Activated CD4-positive, alpha-beta T cell treated with anti-CD3 and anti-CD28 coated beads, Interleukin-2, amount 10 ng/mL, durations not matched to agents 24 days and 14 days (primary cell): ENCODE results near the gene SLX4IP. TPM values are rescaled to one million over a fixed set of nuclear protein-coding genes. Genes with fewer than 3 reads are reported as not detected.

Source experiments
- DNase-seq: peaks from one replicate; pipeline ENCODE4 v3.0.0; 2022
- H3K27ac Mint-ChIP-seq: one replicate; pipeline ENCODE4 v1.8.0; 2022; ENCODE audit warnings: mild to moderate bottlenecking, mixed read lengths
- H3K27me3 Mint-ChIP-seq: one replicate; pipeline ENCODE4 v1.8.0; 2022; ENCODE audit warnings: mixed read lengths
- H3K36me3 Mint-ChIP-seq: one replicate; pipeline ENCODE4 v1.8.0; 2022; ENCODE audit warnings: low read depth, mild to moderate bottlenecking, mixed read lengths
- H3K4me1 Mint-ChIP-seq: one replicate; pipeline ENCODE4 v1.8.0; 2021; ENCODE audit warnings: mixed read lengths
- H3K4me3 Mint-ChIP-seq: one replicate; pipeline ENCODE4 v1.8.0; 2022; ENCODE audit warnings: mild to moderate bottlenecking, moderate library complexity, mixed read lengths
- H3K9me3 Mint-ChIP-seq: one replicate; pipeline ENCODE4 v1.8.0; 2021; ENCODE audit warnings: mixed read lengths
- intact Hi-C: fragments of 100-400 bp; cut with micrococcal nuclease; formaldehyde crosslinking; loops from one replicate; pipeline ENCODE4 v1.15.1; 2023
- total RNA-seq: library from RNA; stranded (reverse); gene quantifications from 2 replicates; pipeline ENCODE4 v1.2.3, GENCODE V29; 2022

SLX4IP gene
- total RNA-seq, 1 donor from 2014 or later = 6.6 TPM

- H3K4me1 Mint-ChIP-seq = peaks cover 38% of the 10 kb centered on the region
- intact Hi-C loops = loop anchor here (5.0 kb wide), 2 partner anchors 36 to 161 kb away; no protein-coding TSS in a partner anchor
- DNase-seq = no peak
- no peak overlapping the region for H3K4me3 Mint-ChIP-seq
- no peaks in the 10 kb centered on the region for H3K9me3 Mint-ChIP-seq
- peaks cover 3% of the 10 kb centered on the region for H3K27me3 Mint-ChIP-seq
- H3K27ac Mint-ChIP-seq = no peak overlapping the region
- H3K36me3 Mint-ChIP-seq = peaks cover 4% of the 10 kb centered on the region
Observed at GRCh38 chr20:10513061-10513460, 78.0 kb downstream of the SLX4IP start.

- intact Hi-C loops = loop anchor here (1.0 to 5.0 kb wide), 3 partner anchors 37 to 162 kb away; no protein-coding TSS in a partner anchor
- H3K9me3 Mint-ChIP-seq = no peaks in the 10 kb centered on the region
- H3K27me3 Mint-ChIP-seq = peaks cover 3% of the 10 kb centered on the region
- no peak overlapping the region for H3K27ac Mint-ChIP-seq
- DNase-seq = no peak
- peaks cover 4% of the 10 kb centered on the region for H3K36me3 Mint-ChIP-seq
- no peak overlapping the region for H3K4me3 Mint-ChIP-seq
- peaks cover 34% of the 10 kb centered on the region for H3K4me1 Mint-ChIP-seq
Observed at GRCh38 chr20:10513931-10514575, 78.9 kb downstream of the SLX4IP start.

- Mint-ChIP-seq H3K4me3 (no peak overlapping the region), H3K36me3 (peaks cover 4% of the 10 kb centered on the region), H3K27ac (no peak overlapping the region), H3K4me1 (peaks cover 50% of the 10 kb centered on the region), H3K9me3 (peaks cover 3% of the 10 kb centered on the region), H3K27me3 (peaks cover 3% of the 10 kb centered on the region)
- no peak for DNase-seq
- intact Hi-C loops = no loop called here
Observed at GRCh38 chr20:10516529-10516928, 81.4 kb downstream of the SLX4IP start.

GRCh38 chr20:10519361-10520046 is 84.4 kb downstream of the SLX4IP start:
- Mint-ChIP-seq H3K4me1 (peaks cover 32% of the 10 kb centered on the region), H3K36me3 (peaks cover 4% of the 10 kb centered on the region), H3K9me3 (peaks cover 3% of the 10 kb centered on the region), H3K27ac (peak overlapping the region; percentile 77), H3K27me3 (peaks cover 3% of the 10 kb centered on the region), H3K4me3 (no peak overlapping the region)
- intact Hi-C loops = loop anchor here (1.0 to 2.0 kb wide), 4 partner anchors 8 to 73 kb away; no protein-coding TSS in a partner anchor
- DNase-seq = peak; percentile 71

- H3K27me3 Mint-ChIP-seq = no peaks in the 10 kb centered on the region
- peaks cover 3% of the 10 kb centered on the region for H3K9me3 Mint-ChIP-seq
- peaks cover 29% of the 10 kb centered on the region for H3K4me1 Mint-ChIP-seq
- H3K27ac Mint-ChIP-seq = peak overlapping the region; percentile 78
- DNase-seq = no peak
- intact Hi-C loops = loop anchor here (2.0 kb wide), 1 partner anchor 32 kb away; no protein-coding TSS in a partner anchor
- H3K4me3 Mint-ChIP-seq = no peak overlapping the region
- peaks cover 2% of the 10 kb centered on the region for H3K36me3 Mint-ChIP-seq
Observed at GRCh38 chr20:10520528-10520927, 85.4 kb downstream of the SLX4IP start.

- peak overlapping the region; percentile 72 for H3K27ac Mint-ChIP-seq
- H3K27me3 Mint-ChIP-seq = no peaks in the 10 kb centered on the region
- peaks cover 3% of the 10 kb centered on the region for H3K9me3 Mint-ChIP-seq
- H3K4me1 Mint-ChIP-seq = peaks cover 25% of the 10 kb centered on the region
- peak overlapping the region; percentile 3 for H3K4me3 Mint-ChIP-seq
- DNase-seq = no peak
- peaks cover 2% of the 10 kb centered on the region for H3K36me3 Mint-ChIP-seq
- intact Hi-C loops = loop anchor here (2.0 kb wide), 1 partner anchor 32 kb away; no protein-coding TSS in a partner anchor
Observed at GRCh38 chr20:10521068-10521831, 86.1 kb downstream of the SLX4IP start.

GRCh38 chr20:10521836-10522235 is 86.7 kb downstream of the SLX4IP start:
- peaks cover 3% of the 10 kb centered on the region for H3K9me3 Mint-ChIP-seq

GRCh38 chr20:10522328-10522727 is 87.2 kb downstream of the SLX4IP start:
- no peak for DNase-seq
- intact Hi-C loops = no loop called here
- Mint-ChIP-seq H3K27ac (no peak overlapping the region), H3K4me3 (no peak overlapping the region), H3K27me3 (no peaks in the 10 kb centered on the region), H3K4me1 (peaks cover 25% of the 10 kb centered on the region), H3K36me3 (no peaks in the 10 kb centered on the region), H3K9me3 (peaks cover 3% of the 10 kb centered on the region)

More at GRCh38 chr20:10521836-10522235, 86.7 kb downstream of the SLX4IP start:
- intact Hi-C loops = loop anchor here (2.0 kb wide), 1 partner anchor 31 kb away; no protein-coding TSS in a partner anchor
- DNase-seq = no peak
- no peak overlapping the region for H3K4me3 Mint-ChIP-seq
- H3K4me1 Mint-ChIP-seq = peaks cover 25% of the 10 kb centered on the region
- H3K36me3 Mint-ChIP-seq = peaks cover 2% of the 10 kb centered on the region
- H3K27ac Mint-ChIP-seq = no peak overlapping the region
- H3K27me3 Mint-ChIP-seq = no peaks in the 10 kb centered on the region

GRCh38 chr20:10523443-10523842 is 88.3 kb downstream of the SLX4IP start:
- H3K27ac Mint-ChIP-seq = no peak overlapping the region
- intact Hi-C loops = no loop called here
- peaks cover 3% of the 10 kb centered on the region for H3K9me3 Mint-ChIP-seq
- peaks cover 25% of the 10 kb centered on the region for H3K4me1 Mint-ChIP-seq
- no peaks in the 10 kb centered on the region for H3K36me3 Mint-ChIP-seq
- no peak overlapping the region for H3K4me3 Mint-ChIP-seq
- no peaks in the 10 kb centered on the region for H3K27me3 Mint-ChIP-seq
- DNase-seq = no peak

- Mint-ChIP-seq H3K4me3 (no peak overlapping the region), H3K36me3 (no peaks in the 10 kb centered on the region), H3K9me3 (peaks cover 3% of the 10 kb centered on the region), H3K27me3 (no peaks in the 10 kb centered on the region), H3K4me1 (peaks cover 24% of the 10 kb centered on the region), H3K27ac (no peak overlapping the region)
- DNase-seq = no peak
- intact Hi-C loops = no loop called here
Observed at GRCh38 chr20:10524034-10524476, 89.0 kb downstream of the SLX4IP start.

- no peak for DNase-seq
- intact Hi-C loops = no loop called here
- no peak overlapping the region for H3K4me3 Mint-ChIP-seq
- no peaks in the 10 kb centered on the region for H3K36me3 Mint-ChIP-seq
- H3K27me3 Mint-ChIP-seq = no peaks in the 10 kb centered on the region
- H3K9me3 Mint-ChIP-seq = no peaks in the 10 kb centered on the region
- H3K27ac Mint-ChIP-seq = no peak overlapping the region
- H3K4me1 Mint-ChIP-seq = peaks cover 18% of the 10 kb centered on the region
Observed at GRCh38 chr20:10524643-10525042, 89.5 kb downstream of the SLX4IP start.

GRCh38 chr20:10527781-10528180 is 92.7 kb downstream of the SLX4IP start:
- DNase-seq = no peak
- H3K27me3 Mint-ChIP-seq = no peaks in the 10 kb centered on the region
- no peaks in the 10 kb centered on the region for H3K36me3 Mint-ChIP-seq
- intact Hi-C loops = no loop called here
- no peak overlapping the region for H3K27ac Mint-ChIP-seq
- no peaks in the 10 kb centered on the region for H3K9me3 Mint-ChIP-seq
- no peaks in the 10 kb centered on the region for H3K4me1 Mint-ChIP-seq
- H3K4me3 Mint-ChIP-seq = no peak overlapping the region

GRCh38 chr20:10530883-10531282 is 95.8 kb downstream of the SLX4IP start:
- intact Hi-C loops = no loop called here
- no peak for DNase-seq
- Mint-ChIP-seq H3K27me3 (no peaks in the 10 kb centered on the region), H3K4me1 (peaks cover 3% of the 10 kb centered on the region), H3K27ac (no peak overlapping the region), H3K4me3 (no peak overlapping the region), H3K9me3 (no peaks in the 10 kb centered on the region), H3K36me3 (no peaks in the 10 kb centered on the region)
